IPS-15b (cell line): Measurements from ENCODE around the gene NCCRP1.

Experiments
- H3K27me3 ChIP-seq: one replicate; pipeline ENCODE4 v1.6.1; 2013; ENCODE audit warnings: low read length; ENCODE audit not compliant: control insufficient read depth, insufficient read depth
- H3K36me3 ChIP-seq: one replicate; pipeline ENCODE4 v1.6.1; 2013; ENCODE audit warnings: low read length; ENCODE audit not compliant: control insufficient read depth, insufficient read depth
- H3K4me1 ChIP-seq: one replicate; pipeline ENCODE4 v1.6.1; 2013; ENCODE audit warnings: mild to moderate bottlenecking, low read length; ENCODE audit not compliant: control insufficient read depth, insufficient read depth
- H3K4me3 ChIP-seq: one replicate; pipeline ENCODE4 v1.5.1; 2013; ENCODE audit warnings: low read depth, low read length
- H3K9ac ChIP-seq: one replicate; pipeline ENCODE4 v1.6.1; 2013; ENCODE audit warnings: low read depth, mild to moderate bottlenecking, low read length
- H3K9me3 ChIP-seq: one replicate; pipeline ENCODE4 v1.6.1; 2013; ENCODE audit warnings: mild to moderate bottlenecking, low read length; ENCODE audit not compliant: control insufficient read depth, insufficient read depth

Gene NCCRP1

DNA sequence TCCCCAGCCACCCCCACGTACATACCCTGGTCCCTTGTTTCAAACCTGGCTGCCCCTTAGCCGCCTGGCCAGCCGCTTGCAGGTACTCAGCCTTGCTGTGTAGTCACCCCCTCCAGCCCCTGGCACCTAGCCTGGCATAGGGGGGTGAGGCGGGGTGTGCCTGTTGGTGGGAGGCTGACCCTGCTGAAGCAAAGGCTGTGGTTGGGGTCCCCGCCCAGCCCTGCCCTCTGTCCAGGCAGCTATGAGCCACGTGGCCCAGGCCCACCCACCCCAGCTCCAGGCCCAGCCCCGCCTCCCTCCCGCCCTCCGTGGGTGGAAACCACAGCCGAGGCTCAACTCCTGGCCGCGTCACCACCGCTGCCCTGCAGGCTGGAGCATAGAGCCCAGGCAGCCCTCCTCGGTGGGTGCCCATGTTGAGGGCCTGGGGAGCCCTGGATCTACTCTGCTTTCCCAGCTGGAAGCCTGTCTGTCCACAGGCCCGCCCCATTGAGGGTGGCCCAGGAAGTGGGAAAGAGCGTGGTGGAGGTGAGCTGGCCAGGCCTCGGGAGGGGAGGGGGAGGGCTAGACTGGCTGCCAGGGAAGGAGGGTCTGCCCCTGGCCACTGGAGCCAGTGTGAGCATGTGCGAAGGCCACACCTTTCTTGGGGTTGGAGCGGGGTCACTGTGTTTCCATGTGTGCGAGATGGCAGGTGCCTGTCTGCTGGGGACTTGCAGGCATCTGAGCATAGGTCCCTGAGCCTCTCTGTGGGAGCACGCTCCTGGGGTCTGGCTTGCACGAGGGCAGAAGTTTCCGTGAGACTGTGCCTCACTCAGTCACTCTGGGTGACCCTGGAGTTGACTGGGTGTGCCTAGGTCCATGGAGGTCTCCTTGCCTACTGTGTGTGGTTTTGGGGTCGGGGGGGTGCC is 40.2 kb upstream of the NCCRP1 start:
- Histone ChIP-seq H3K36me3 (no peaks in the 10 kb centered on the region), H3K4me3 (no peak overlapping the region), H3K9me3 (no peaks in the 10 kb centered on the region), H3K4me1 (peaks cover 4% of the 10 kb centered on the region), H3K27me3 (no peaks in the 10 kb centered on the region), H3K9ac (peak overlapping the region; percentile 54)

DNA sequence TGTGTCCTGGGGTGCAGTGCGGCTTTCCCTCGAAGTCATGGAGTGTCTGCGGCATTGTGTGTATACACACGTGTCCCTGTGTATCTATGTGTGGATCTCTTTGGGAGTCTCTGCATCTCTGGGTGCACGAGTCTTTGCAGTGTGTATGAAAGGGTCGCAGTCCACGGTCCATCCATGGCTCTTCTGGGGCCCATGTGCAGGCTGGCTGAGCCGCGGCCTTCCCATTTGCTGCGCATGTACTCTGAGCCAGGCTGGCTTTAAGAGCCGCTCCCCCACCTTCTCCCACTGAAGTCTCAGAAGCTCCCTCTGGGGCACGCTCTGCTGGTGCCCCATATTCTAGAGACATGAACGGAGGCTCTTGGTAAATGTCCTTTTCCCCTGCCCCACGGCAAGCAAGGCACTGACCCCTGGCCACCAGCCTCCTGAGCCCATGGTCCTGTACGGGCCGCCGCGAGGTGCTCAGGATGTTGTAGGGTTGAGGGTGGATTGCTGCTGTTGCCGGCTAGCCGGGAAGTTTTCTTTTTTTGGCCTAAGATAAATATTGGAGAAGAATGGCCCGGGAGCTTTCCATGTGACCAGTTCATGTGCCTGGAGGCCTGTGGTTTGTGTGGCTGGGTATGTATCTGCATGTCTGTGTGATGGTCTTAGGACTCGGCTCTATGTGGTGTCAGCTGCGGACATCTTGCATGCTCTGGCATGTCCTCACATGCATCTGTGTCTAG is 39.3 kb upstream of the NCCRP1 start:
- Histone ChIP-seq H3K4me3 (no peak overlapping the region), H3K36me3 (no peaks in the 10 kb centered on the region), H3K9me3 (no peaks in the 10 kb centered on the region), H3K27me3 (no peaks in the 10 kb centered on the region), H3K9ac (peak overlapping the region; percentile 54), H3K4me1 (peaks cover 4% of the 10 kb centered on the region)

DNA sequence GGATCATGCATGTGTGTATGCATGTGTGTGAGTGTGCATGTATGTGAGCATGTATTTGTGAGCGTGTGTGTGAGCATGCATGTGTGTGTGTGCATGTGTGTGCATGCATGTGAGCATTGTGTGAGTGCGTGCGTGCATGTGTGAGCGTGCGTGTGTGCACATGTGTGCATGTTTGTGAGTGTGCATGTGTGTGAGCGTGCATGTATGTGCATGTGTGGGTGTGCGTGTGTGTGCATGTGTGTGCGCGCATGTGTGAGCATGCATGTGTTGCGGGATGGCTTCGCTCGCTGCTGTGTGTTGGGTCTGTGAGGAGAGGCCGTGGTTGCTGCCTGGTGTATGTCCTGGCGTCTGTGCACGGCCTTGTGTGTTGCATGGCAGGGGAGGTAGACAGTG is 38.8 kb upstream of the NCCRP1 start:
- H3K4me1 ChIP-seq = peaks cover 5% of the 10 kb centered on the region
- H3K27me3 ChIP-seq = no peaks in the 10 kb centered on the region
- H3K9ac ChIP-seq = no peak overlapping the region
- no peak overlapping the region for H3K4me3 ChIP-seq
- H3K36me3 ChIP-seq = no peaks in the 10 kb centered on the region
- no peaks in the 10 kb centered on the region for H3K9me3 ChIP-seq

DNA sequence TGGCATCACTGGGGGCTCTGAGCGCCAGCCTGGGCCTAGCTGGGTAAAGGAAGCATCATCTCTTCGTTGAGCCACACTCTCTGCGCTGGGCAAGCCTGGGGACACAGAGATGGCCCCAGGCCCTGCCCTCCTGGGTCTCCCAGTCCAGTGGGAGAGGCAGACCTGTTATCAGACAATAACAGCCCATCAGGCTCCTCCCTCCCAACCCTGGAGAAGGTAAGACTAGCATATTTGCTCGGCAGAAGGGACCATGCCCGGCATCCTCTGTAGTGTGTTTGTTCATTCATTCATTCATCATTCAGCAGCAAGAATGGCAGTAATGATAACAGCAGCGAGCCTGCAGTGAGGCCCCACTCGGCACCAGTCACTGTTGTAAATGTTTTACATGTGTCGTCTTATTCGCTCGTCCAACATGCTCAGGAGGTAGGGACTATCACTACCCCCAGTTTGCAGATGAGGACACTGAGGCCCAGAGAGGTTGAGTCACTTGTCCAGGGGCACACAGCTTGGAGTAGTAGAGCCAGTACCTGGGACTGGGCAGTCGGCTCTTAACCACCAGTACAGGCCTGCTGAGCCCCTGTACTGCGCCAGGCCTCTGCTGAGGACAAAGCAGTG is 38.0 kb upstream of the NCCRP1 start:
- H3K4me3 ChIP-seq = no peak overlapping the region
- H3K4me1 ChIP-seq = peaks cover 6% of the 10 kb centered on the region

DNA sequence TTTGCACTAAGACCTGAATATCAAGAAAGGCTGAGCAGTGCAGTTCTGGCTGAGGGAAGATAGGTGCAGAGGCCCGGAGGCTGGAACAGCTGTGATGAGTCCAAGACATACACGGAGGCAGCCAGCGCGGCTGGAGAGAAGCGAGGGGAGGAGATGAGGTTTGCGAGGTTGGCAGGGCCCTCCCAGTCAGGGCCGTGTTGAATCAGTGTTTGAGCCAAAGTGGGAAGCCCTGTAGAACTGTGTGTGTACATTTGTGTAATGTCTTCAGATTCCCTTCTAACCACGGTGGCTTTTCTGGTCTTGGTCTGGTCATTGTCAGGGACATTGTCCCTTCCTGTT is 36.3 kb upstream of the NCCRP1 start:
- no peak overlapping the region for H3K4me3 ChIP-seq
- no peaks in the 10 kb centered on the region for H3K27me3 ChIP-seq
- no peaks in the 10 kb centered on the region for H3K9me3 ChIP-seq
- H3K36me3 ChIP-seq = no peaks in the 10 kb centered on the region
- no peak overlapping the region for H3K9ac ChIP-seq
- peaks cover 2% of the 10 kb centered on the region for H3K4me1 ChIP-seq

More for the DNA sequence above, 38.0 kb upstream of the NCCRP1 start:
- H3K9me3 ChIP-seq = no peaks in the 10 kb centered on the region
- H3K36me3 ChIP-seq = no peaks in the 10 kb centered on the region
- no peak overlapping the region for H3K9ac ChIP-seq
- H3K27me3 ChIP-seq = no peaks in the 10 kb centered on the region

DNA sequence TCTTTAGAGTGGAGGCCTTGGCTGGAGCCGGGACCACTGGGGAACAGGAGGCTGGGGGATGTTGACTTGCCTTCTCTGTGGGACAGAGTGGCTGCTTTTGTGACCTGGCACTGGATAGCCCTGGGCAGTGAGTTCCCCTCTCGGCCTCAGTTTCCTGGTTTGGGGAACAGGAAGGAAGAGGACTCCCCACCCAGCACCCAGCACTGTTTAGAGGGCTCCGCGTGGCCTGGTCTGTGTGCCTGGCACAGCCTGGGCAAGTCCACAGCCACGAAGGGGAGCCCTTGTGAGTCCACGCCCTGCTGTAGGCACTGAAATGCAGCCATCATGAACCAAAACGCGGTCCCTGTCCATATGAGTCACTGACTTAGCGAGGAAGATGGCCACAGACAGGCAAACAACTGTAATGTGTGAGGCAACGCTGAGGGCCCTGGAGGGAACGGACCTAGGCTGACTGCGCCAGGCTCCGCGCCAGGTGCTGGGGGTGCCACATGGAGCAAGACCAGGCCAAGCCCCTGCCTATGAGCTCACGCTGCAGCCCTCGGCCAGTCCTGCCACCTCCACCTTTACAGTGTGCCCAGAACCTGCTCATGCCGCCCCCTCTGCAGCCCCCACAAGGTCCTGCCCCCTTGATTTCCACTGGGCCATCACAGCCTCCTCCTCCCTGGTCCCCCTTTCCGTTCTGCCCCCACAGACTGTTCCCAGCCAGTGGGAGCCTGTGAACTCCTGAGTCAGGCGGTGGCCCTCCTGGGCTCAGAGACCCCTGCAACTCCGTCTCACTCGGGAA is 35.7 kb upstream of the NCCRP1 start:
- no peaks in the 10 kb centered on the region for H3K27me3 ChIP-seq
- H3K4me3 ChIP-seq = no peak overlapping the region
- H3K36me3 ChIP-seq = no peaks in the 10 kb centered on the region
- peaks cover 2% of the 10 kb centered on the region for H3K4me1 ChIP-seq
- no peaks in the 10 kb centered on the region for H3K9me3 ChIP-seq
- H3K9ac ChIP-seq = no peak overlapping the region

DNA sequence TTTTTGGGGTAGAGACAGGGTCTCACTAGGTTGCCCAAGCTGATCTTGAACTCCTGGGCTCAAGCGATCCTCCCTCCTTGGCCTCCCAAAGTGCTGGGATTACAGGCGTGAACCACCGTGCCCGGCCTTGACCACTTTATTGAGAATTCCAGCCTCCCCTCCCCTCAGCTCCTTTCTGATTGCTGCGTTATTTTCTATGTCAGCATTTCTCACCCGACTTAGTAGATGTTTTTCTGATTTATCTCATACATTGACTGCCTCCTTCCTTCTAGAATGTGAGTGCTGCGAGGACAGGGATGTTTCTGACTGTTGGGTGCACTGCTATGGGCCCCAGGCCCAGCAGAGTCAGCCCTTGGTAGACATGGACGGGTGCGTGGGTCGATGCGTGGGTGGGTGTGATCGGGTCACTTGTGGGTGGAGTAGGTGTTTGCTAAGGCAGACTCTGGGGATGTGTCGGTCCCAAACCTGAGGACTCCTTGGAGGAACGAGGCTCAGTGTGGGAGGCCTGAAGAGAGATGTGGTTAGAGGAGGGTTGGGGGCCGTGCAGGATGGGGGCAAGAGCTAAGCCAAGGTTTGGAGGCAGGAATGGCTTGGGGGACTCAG is 34.2 kb upstream of the NCCRP1 start:
- no peak overlapping the region for H3K9ac ChIP-seq
- H3K4me1 ChIP-seq = peaks cover 2% of the 10 kb centered on the region

DNA sequence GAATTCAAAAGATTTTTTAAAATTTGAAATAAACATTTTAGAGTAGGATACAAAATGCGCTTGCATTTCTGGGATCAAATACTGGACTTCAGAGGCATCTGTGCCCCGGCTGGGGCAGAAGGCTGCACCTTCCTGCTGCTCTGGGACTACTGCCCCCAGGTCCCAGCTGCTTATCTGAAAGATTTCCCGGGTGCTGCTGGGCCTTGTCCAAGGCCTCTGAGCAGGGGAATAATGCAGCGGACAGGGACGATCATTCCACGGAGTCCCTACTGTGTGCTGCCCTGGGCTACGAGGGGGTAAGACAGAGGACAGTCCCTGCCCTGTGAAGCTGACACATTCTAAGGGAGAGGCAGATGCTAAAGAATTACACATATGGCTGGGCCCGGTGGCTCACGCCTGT is 33.1 kb upstream of the NCCRP1 start:
- Histone ChIP-seq H3K9ac (no peak overlapping the region), H3K4me1 (peaks cover 2% of the 10 kb centered on the region), H3K9me3 (no peaks in the 10 kb centered on the region), H3K4me3 (no peak overlapping the region), H3K36me3 (no peaks in the 10 kb centered on the region), H3K27me3 (no peaks in the 10 kb centered on the region)

More for the DNA sequence above, 34.2 kb upstream of the NCCRP1 start:
- Histone ChIP-seq H3K9me3 (no peaks in the 10 kb centered on the region), H3K36me3 (no peaks in the 10 kb centered on the region), H3K4me3 (no peak overlapping the region), H3K27me3 (no peaks in the 10 kb centered on the region)

DNA sequence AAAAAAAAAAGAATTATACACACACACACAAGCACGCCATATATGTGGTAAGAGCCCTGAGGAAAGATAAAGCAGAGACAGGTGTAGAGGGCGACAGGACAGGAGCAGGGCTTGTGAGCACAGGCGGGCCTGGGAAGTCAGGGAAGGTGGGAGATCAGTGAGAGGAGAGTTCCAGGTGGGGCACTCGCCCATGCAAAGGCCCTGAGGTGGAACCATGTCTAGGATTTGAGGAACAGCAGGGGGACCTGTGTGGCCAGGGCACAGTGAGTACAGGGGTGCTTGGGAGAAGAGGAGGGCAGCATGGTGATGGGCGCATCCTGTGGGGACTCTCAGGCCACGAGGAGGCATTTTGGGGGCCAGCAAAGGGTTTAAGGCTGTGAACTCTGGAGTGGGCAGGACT is 32.5 kb upstream of the NCCRP1 start:
- Histone ChIP-seq H3K9me3 (no peaks in the 10 kb centered on the region), H3K27me3 (no peaks in the 10 kb centered on the region), H3K36me3 (no peaks in the 10 kb centered on the region), H3K9ac (no peak overlapping the region), H3K4me3 (no peak overlapping the region), H3K4me1 (peaks cover 2% of the 10 kb centered on the region)

DNA sequence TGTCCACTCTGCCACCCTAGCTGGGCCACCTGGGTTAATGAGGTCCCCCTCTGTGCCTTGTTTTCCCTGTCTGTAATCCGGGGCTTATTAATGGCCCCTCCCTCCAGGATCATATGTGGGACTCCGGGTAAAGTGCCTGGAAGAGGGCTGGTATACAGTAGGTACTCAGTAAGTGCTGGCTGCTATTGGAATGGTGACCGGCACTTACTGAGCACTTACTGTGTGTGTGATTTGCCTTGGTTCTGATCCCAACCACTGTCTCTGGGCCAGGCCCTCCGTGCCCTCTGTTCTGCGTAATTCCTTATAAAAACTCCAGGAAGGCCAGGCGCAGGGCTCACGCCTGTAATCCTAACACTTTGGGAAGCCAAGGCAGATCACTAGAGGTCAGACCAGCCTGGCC is 30.9 kb upstream of the NCCRP1 start:
- H3K9me3 ChIP-seq = no peaks in the 10 kb centered on the region
- no peak overlapping the region for H3K4me3 ChIP-seq
- no peak overlapping the region for H3K9ac ChIP-seq
- peaks cover 6% of the 10 kb centered on the region for H3K36me3 ChIP-seq
- no peaks in the 10 kb centered on the region for H3K27me3 ChIP-seq
- peaks cover 2% of the 10 kb centered on the region for H3K4me1 ChIP-seq
